ENCODE measurements around the gene HMCN2. TPM values are rescaled to one million over a fixed set of nuclear protein-coding genes. Genes with fewer than 3 reads are reported as not detected.

Gene HMCN2
- total and polyA plus RNA-seq, 2 of the 4 experiments (the other 2 are of a cell fraction), result 0.02 TPM; not detected in 1

DNA sequence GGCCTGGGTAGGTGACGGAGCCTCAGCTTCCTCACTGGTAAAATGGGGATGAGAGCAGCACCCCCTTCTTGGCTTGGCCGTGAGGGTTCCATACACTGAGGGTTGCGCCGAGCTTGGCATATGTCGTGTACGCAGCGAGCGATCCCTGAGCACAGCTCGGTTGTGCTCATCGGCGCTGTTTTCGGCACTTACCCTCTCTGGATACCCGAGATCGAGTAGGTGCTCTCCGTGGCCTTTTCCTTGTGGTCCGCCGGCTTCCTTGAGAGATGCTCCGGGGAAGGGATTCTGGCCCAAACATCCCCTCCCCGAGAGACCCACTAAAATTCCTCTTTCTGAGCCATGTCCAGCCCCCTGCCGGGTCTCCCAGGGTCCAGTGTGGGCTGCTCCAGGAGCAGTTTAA, 40.0 kb upstream of the HMCN2 start:
- Histone ChIP-seq H3K23ac (ENCODE audit: low read depth, low read length) (no peak overlapping the region), H4K20me1 (ENCODE audit: insufficient read depth, low read length) (no peaks in the 10 kb centered on the region), H2BK5ac (ENCODE audit: low read depth, low read length, poor library complexity, severe bottlenecking) (no peak overlapping the region), H2BK15ac (ENCODE audit: low read depth, low read length) (no peak overlapping the region), H4K91ac (ENCODE audit: insufficient read depth, low read depth, low read length) (no peak overlapping the region), H3K4me1 (ENCODE audit: control insufficient read depth, insufficient read depth, low read length) (0 out of 2 replicates have a peak, but pooled peaks cover 2% of the 10 kb centered on the region), H3K9ac (ENCODE audit: low read depth, low read length) (no peak overlapping the region), H2AK5ac (ENCODE audit: low read depth, low read length) (no peak overlapping the region), H2BK120ac (ENCODE audit: low read depth, low read length) (no peak overlapping the region), H3K9me3 (ENCODE audit: control insufficient read depth, insufficient read depth, low read length) (peaks cover 10% of the 10 kb centered on the region), H3K14ac (replicated peaks; ENCODE audit: low read depth, low read length) (no peak overlapping the region), H3K9me1 (ENCODE audit: insufficient read depth, low read length) (no peaks in the 10 kb centered on the region), H2BK20ac (ENCODE audit: low read depth, low read length) (no peak overlapping the region), H4K5ac (ENCODE audit: low read depth, low read length) (no peak overlapping the region), H3K4me2 (ENCODE audit: low read depth, low read length) (no peak overlapping the region), H3K27me3 (ENCODE audit: control insufficient read depth, insufficient read depth, low read length) (no peaks in the 10 kb centered on the region), H3K27ac (ENCODE audit: insufficient read depth, low read length) (no peak overlapping the region), H2AK9ac (replicated peaks; ENCODE audit: low read depth, low read length, poor library complexity) (no peak overlapping the region), H3K36me3 (ENCODE audit: control insufficient read depth, insufficient read depth, low read length) (peaks cover 36% of the 10 kb centered on the region), H4K8ac (ENCODE audit: low read depth in 2 of 2, low read length in 2 of 2) (no peak overlapping the region), H3K18ac (ENCODE audit: low read depth, low read length) (no peak overlapping the region), H3K56ac (ENCODE audit: extremely low read depth, insufficient read depth, low read length) (no peak overlapping the region), H2AFZ (replicated peaks; ENCODE audit: low read length, poor library complexity) (no peak overlapping the region), H3K4me3 (ENCODE audit: insufficient read depth, low read depth, low read length) (no peak overlapping the region), H3K4ac (ENCODE audit: low read depth, low read length) (no peak overlapping the region), H3K79me1 (ENCODE audit: low read depth in 1 of 2, low read length in 2 of 2) (peaks cover 16 to 20% of the 10 kb centered on the region in 2 experiments)
- ChIA-PET POLR2A (ENCODE audit: unreplicated experiment) (no interaction called here), CTCF (no interaction called here)
- no peak for ATAC-seq (ENCODE audit: low read depth)
- intact Hi-C loops (cut with micrococcal nuclease), result no loop called here
- in situ Hi-C loops (cut with MboI; ENCODE audit: low sequenced_read_pairs), result loop anchor here (25.0 kb wide), 1 partner anchor 113 kb away; no protein-coding TSS in a partner anchor
- BruUV-seq (replicated peaks), result no TSS peak
- TF ChIP-seq RCOR1 (IDR thresholded peaks at IDR 0.05; ENCODE audit: insufficient replicate concordance, low read length) (no peak), NFE2L2 (IDR thresholded peaks at IDR 0.05; ENCODE audit: low read depth, low read length) (no peak), MAFK (IDR thresholded peaks at IDR 0.05; ENCODE audit: low read depth, low read length) (no peak), SMC3 (IDR thresholded peaks at IDR 0.05; ENCODE audit: low read depth, low read length) (no peak), RAD21 (IDR thresholded peaks at IDR 0.05; ENCODE audit: low read length) (no peak)
- TF ChIP-seq, protein P1, sequence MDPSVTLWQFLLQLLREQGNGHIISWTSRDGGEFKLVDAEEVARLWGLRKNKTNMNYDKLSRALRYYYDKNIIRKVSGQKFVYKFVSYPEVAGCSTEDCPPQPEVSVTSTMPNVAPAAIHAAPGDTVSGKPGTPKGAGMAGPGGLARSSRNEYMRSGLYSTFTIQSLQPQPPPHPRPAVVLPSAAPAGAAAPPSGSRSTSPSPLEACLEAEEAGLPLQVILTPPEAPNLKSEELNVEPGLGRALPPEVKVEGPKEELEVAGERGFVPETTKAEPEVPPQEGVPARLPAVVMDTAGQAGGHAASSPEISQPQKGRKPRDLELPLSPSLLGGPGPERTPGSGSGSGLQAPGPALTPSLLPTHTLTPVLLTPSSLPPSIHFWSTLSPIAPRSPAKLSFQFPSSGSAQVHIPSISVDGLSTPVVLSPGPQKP (IDR thresholded peaks at IDR 0.05; ENCODE audit: borderline replicate concordance, low read depth, low read length), result no peak
- no peak for DNase-seq
- WGBS, 2 experiments (ENCODE audit: extremely low coverage in 2 of 2, insufficient read length in 1 of 2), result 100% methylated on average over 4 of the region's 20 CpGs; no CpG with 5 or more reads in 1 of the 2 experiments
- dilution Hi-C loops (cut with HindIII; ENCODE audit: low sequenced_read_pairs, unreplicated experiment), result loop anchor here (25.0 kb wide), 1 partner anchor 113 kb away; no protein-coding TSS in a partner anchor
